ENCODE measurements around the gene DDX47. TPM values are rescaled to one million over a fixed set of nuclear protein-coding genes. Genes with fewer than 3 reads are reported as not detected.

Gene DDX47
- total RNA-seq, 6 donors from 2014 or later = 34.0 to 64.0 (median 45.2) TPM

DNA sequence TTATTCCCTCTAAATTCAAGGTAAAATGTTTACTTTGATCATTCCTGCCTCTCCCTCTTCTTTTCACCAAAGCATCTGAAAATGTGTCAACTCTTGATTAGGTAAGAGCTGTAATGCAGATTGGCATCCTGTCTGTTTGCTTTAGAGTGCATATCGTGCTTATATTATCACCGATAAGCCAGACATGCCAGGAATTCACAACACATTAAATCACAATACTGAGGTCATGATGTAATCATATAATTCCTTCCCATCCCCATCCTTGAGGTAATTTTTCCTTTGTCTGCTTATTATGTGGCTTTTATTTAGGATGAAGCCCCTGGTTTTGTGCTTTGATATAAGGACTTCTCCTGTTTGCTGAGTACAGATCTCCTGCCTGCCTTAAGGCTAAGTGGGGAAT, 10.2 kb downstream of the DDX47 start:
- WGBS, 2 donors = 55 to 61% methylated on average over 2 of the region's 2 CpGs
- Histone ChIP-seq H3K9me3 (no peaks in the 10 kb centered on the region), H3K36me3 (peaks cover 47 to 81% (median 67%) of the 10 kb centered on the region in 4 donors), H3K4me1 (peaks cover 3 to 19% (median 10%) of the 10 kb centered on the region in 4 donors), H3K4me3 (no peak overlapping the region), H3K27ac (peak overlapping the region in 1 of 4 donors; percentile 23), H3K27me3 (no peaks in the 10 kb centered on the region)
- ATAC-seq (ENCODE audit: low FRiP score in 2 of 2) (no peak), DNase-seq (no peak)
- no peak for TF ChIP-seq POLR2AphosphoS5 (IDR thresholded peaks at IDR 0.05)
- no peak for TF ChIP-seq POLR2A (IDR thresholded peaks at IDR 0.05)
- TF ChIP-seq EP300 (IDR thresholded peaks at IDR 0.05) = peak in 2 of 4 donors; percentile 56 to 79
- no peak for TF ChIP-seq CTCF (IDR thresholded peaks at IDR 0.05)

GRCh38 chr12:12823811-12824210, 10.7 kb downstream of the DDX47 start:
- Histone ChIP-seq H3K4me1 (peaks cover 3 to 14% (median 10%) of the 10 kb centered on the region in 4 donors), H3K27ac (no peak overlapping the region), H3K27me3 (no peaks in the 10 kb centered on the region), H3K36me3 (peaks cover 47 to 82% (median 72%) of the 10 kb centered on the region in 4 donors), H3K4me3 (no peak overlapping the region), H3K9me3 (no peaks in the 10 kb centered on the region)
- DNase-seq (no peak), ATAC-seq (ENCODE audit: low FRiP score in 2 of 2) (no peak)
- TF ChIP-seq POLR2A (IDR thresholded peaks at IDR 0.05) (no peak), CTCF (IDR thresholded peaks at IDR 0.05) (no peak), POLR2AphosphoS5 (IDR thresholded peaks at IDR 0.05) (no peak), EP300 (IDR thresholded peaks at IDR 0.05) (no peak)
- WGBS, 2 donors = 94 to 100% methylated on average over 5 of the region's 5 CpGs

DNA sequence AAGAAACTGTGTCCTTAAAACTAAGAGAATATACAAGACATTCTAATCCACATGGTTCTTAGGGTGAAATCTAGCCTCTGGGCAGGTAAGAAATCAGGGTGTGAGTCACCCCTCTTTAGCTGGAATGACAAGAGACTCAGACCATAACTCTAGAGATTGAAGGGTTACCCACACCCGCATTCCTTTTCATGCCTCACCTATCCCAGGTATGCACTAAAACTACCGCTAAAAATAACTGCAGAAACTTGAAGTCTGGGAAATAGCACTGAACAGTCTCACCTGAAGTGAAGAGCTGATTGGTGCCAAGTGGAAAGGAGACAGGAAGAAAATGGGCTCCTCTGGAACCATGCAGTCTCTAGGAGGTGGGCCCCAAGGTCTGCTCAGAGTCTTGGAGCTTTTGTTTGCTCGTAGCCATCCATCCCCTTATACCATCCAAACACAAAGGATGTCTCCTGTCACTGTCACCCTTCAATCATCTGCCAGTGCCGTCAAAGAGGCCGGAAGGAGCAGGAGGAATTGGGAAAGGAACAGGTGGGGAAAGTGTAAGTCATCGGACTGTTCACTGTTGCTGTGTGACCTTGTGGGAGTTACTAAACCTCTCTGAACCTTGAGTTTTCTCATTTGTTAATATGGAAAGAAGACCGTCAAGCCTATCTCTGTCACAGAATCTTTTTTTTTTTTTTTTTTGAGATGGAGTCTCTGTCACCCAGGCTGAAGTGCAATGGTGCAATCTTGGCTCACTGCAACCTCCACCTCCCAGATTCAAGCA, 22.4 kb downstream of the DDX47 start:
- Histone ChIP-seq H3K4me3 (no peak overlapping the region), H3K9me3 (no peaks in the 10 kb centered on the region), H3K4me1 (peaks cover 0 to 23% (median 4%) of the 10 kb centered on the region in 4 donors), H3K36me3 (peaks cover 0 to 34% (median 19%) of the 10 kb centered on the region in 4 donors), H3K27ac (peak overlapping the region; percentile 74 to 86 (median 79)), H3K27me3 (no peaks in the 10 kb centered on the region)
- peak in 1 of 2 donors; percentile 67 for DNase-seq
- TF ChIP-seq CTCF (IDR thresholded peaks at IDR 0.05) (no peak), EP300 (IDR thresholded peaks at IDR 0.05) (peak; percentile 43 to 99 (median 88)), POLR2AphosphoS5 (IDR thresholded peaks at IDR 0.05) (peak; percentile 34 to 50), POLR2A (IDR thresholded peaks at IDR 0.05) (no peak)
- 73 to 76% methylated on average over 7 of the region's 7 CpGs for WGBS, 2 donors
- peak; percentile 61 to 91 for ATAC-seq (ENCODE audit: low FRiP score in 2 of 2)

- Histone ChIP-seq H3K9me3 (no peaks in the 10 kb centered on the region), H3K27me3 (no peaks in the 10 kb centered on the region), H3K36me3 (peaks cover 0 to 26% (median 16%) of the 10 kb centered on the region in 4 donors), H3K4me1 (peaks cover 0 to 23% (median 4%) of the 10 kb centered on the region in 4 donors), H3K27ac (peak overlapping the region; percentile 74 to 86 (median 79)), H3K4me3 (no peak overlapping the region)
- no peak for TF ChIP-seq POLR2AphosphoS5 (IDR thresholded peaks at IDR 0.05)
- no peak for TF ChIP-seq POLR2A (IDR thresholded peaks at IDR 0.05)
- no peak for TF ChIP-seq CTCF (IDR thresholded peaks at IDR 0.05)
- TF ChIP-seq EP300 (IDR thresholded peaks at IDR 0.05) = no peak
- ATAC-seq (ENCODE audit: low FRiP score in 2 of 2) (no peak), DNase-seq (no peak)
- 84 to 89% methylated on average over 6 of the region's 6 CpGs for WGBS, 2 donors
Observed at GRCh38 chr12:12836571-12836970, 23.4 kb downstream of the DDX47 start.
